ENCODE data around the gene MYH15. TPM values are rescaled to one million over a fixed set of nuclear protein-coding genes. Genes with fewer than 3 reads are reported as not detected.

MYH15 gene
- total and polyA plus RNA-seq, 10 of the 15 experiments (the other 5 are each of a cell fraction or from before 2014, with no cell fraction given) = 0.05 to 0.27 (median 0.09) TPM; not detected in 1

DNA sequence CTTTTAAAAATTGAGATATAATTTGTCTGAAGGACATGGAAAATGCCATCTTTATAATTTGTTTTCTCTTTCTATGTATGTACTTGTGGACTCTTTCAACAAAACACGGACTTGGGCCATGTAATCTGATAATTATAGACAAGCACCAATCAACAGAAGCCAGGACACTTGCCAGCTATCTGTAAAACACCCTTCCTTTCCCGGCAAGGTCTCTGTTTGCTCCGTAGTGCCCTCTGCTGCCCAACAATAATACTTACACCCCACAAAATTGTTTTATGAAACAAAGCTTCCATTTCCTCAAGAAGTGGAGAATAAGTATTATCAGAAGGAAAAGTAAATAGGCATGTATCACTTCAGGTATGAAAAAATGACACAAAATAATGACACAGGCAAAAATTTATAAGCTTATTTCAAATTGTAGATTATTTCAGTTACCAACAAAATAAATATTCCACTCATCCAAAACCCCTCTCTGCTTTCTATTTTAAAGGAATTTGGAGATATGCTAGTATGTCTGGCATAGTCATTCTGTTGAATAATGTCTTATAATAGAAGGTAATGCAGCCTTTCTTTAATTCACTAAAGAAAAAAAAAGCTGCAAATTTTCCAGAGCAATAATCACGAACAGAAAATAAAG lies 32.8 kb downstream of the MYH15 start:
- no TSS peak for BruUV-seq (replicated peaks)
- in situ Hi-C loops (cut with MboI) (loop anchor here (10.0 kb wide), 1 partner anchor 1243 kb away; no protein-coding TSS in a partner anchor), intact Hi-C loops (cut with micrococcal nuclease; ENCODE audit: unreplicated experiment) (loop anchor here (1.0 to 10.0 kb wide), 4 partner anchors 71 to 1243 kb away; no protein-coding TSS in a partner anchor)
- H3K4me3 ChIP-seq = no peak overlapping the region
- no peaks in the 10 kb centered on the region for H3K36me3 ChIP-seq (ENCODE audit: control insufficient read depth in 2 of 2, insufficient read depth in 2 of 2, low read length in 1 of 2)
- no peaks in the 10 kb centered on the region for H3K4me1 ChIP-seq (ENCODE audit: control insufficient read depth, insufficient read depth, low read length)
- ChIA-PET CTCF (interaction anchor here (0.6 to 3.9 kb wide), 74 partner anchors 9 to 1253 kb away, joined by 3 to 39 read pairs (median 4); no protein-coding TSS in a partner anchor), POLR2A (no interaction called here), RAD21 (ENCODE audit: unreplicated experiment) (interaction anchor here (0.8 to 2.0 kb wide), 11 partner anchors 8 to 801 kb away, joined by 3 to 14 read pairs (median 4); no protein-coding TSS in a partner anchor), SMC1A (ENCODE audit: uncharacterized antibody, unreplicated experiment) (interaction anchor here (0.7 to 3.2 kb wide), 26 partner anchors 10 to 1239 kb away, joined by 3 to 27 read pairs (median 3); no protein-coding TSS in a partner anchor)
- no peak overlapping the region for H3K27ac ChIP-seq (ENCODE audit: control insufficient read depth, insufficient read depth)
- no peaks in the 10 kb centered on the region for H3K9me3 ChIP-seq (replicated peaks; ENCODE audit: control insufficient read depth, insufficient read depth, low read length)
- no peak overlapping the region for H3K9ac ChIP-seq (ENCODE audit: control insufficient read depth, insufficient read depth, low read length)
- FAIRE-seq (peak; percentile 97), ATAC-seq (peak; percentile 89), DNase-seq (ENCODE audit: low read depth, low spot score) (peak; percentile 12)
- H3K27me3 ChIP-seq (replicated peaks in 1 of 2; ENCODE audit: control insufficient read depth in 2 of 2, insufficient read depth in 2 of 2, low read length in 1 of 2) = no peaks in the 10 kb centered on the region
- TF ChIP-seq FOS (IDR thresholded peaks at IDR 0.05; ENCODE audit: borderline replicate concordance, extremely low read depth, insufficient read length) (no peak), CTCF (IDR thresholded peaks at IDR 0.05 in 2 of 3, conservative IDR thresholded peaks at IDR 0.05 in 1 of 3; ENCODE audit: control insufficient read depth in 2 of 3, extremely low read depth in 1 of 3, insufficient read depth in 1 of 3, low read depth in 3 of 3, low read length in 3 of 3) (peak; percentile 66 to 70 (median 69)), RAD21 (IDR thresholded peaks at IDR 0.05; ENCODE audit: insufficient read depth, low read depth, low read length) (peak; percentile 86), NR2C2 (IDR thresholded peaks at IDR 0.05; ENCODE audit: borderline replicate concordance, control insufficient read depth, insufficient read length, low read depth) (no peak), SREBF2 (IDR thresholded peaks at IDR 0.05; ENCODE audit: low read length) (no peak), CREB1 (IDR thresholded peaks at IDR 0.05; ENCODE audit: low read depth) (no peak), YBX1 (IDR thresholded peaks at IDR 0.05) (no peak), SMAD5 (IDR thresholded peaks at IDR 0.05; ENCODE audit: low read depth) (no peak), POLR2AphosphoS2 (IDR thresholded peaks at IDR 0.05; ENCODE audit: low read depth, low read length) (no peak), CHD4 (IDR thresholded peaks at IDR 0.05) (no peak), MEF2A (IDR thresholded peaks at IDR 0.05; ENCODE audit: insufficient read depth, low read depth, low read length) (no peak), ZNF622 (IDR thresholded peaks at IDR 0.05) (no peak), ZBTB40 (IDR thresholded peaks at IDR 0.05; ENCODE audit: borderline replicate concordance) (no peak), SMC3 (IDR thresholded peaks at IDR 0.05; ENCODE audit: borderline replicate concordance, low read length) (peak; percentile 83), WRNIP1 (IDR thresholded peaks at IDR 0.05; ENCODE audit: borderline replicate concordance, low read depth, low read length) (no peak), ESRRA (IDR thresholded peaks at IDR 0.05; ENCODE audit: low read length) (no peak), IKZF2 (IDR thresholded peaks at IDR 0.05) (no peak)
- no peaks in the 10 kb centered on the region for H4K20me1 ChIP-seq (ENCODE audit: control insufficient read depth, insufficient read depth)
- H3K79me2 ChIP-seq (ENCODE audit: control insufficient read depth, insufficient read depth, low read length) = no peaks in the 10 kb centered on the region
- H2AFZ ChIP-seq (ENCODE audit: control insufficient read depth, low read depth, low read length) = no peak overlapping the region; the same call in 1 of the 2 replicates
- WGBS (ENCODE audit: insufficient coverage, insufficient replicate concordance, low lambda C conversion rate, missing lambda C conversion rate) = 23% methylated on average over 4 of the region's 4 CpGs
- no peak overlapping the region for H3K4me2 ChIP-seq (ENCODE audit: control insufficient read depth, insufficient read depth)

Data from GM12878 (cell line).